ENCODE data around the gene RABGGTA. TPM values are rescaled to one million over a fixed set of nuclear protein-coding genes. Genes with fewer than 3 reads are reported as not detected.

The RABGGTA gene
- total RNA-seq, 1 experiment from 2014 or later: 25.6 TPM

GRCh38 chr14:24252289-24253124, 18.9 kb downstream of the RABGGTA start:
- no peak overlapping the region for H3K56ac ChIP-seq (ENCODE audit: insufficient read length, low read depth, low read length)
- H4K8ac ChIP-seq (replicated peaks; ENCODE audit: insufficient read length, low read depth, low read length): no peak overlapping the region
- H3K23ac ChIP-seq (ENCODE audit: insufficient read length, low read depth, low read length): no peak overlapping the region
- WGBS (ENCODE audit: extremely low coverage, insufficient read length, low lambda C conversion rate): no CpG with 5 or more reads among the region's 11 CpGs
- Mint-ChIP-seq H3K4me3 (no peak overlapping the region), H3K27me3 (ENCODE audit: low read depth) (no peaks in the 10 kb centered on the region; the same call in 1 of the 2 replicates), H3K27ac (no peak overlapping the region; a peak in 1 of 7 replicates), H3K9me3 (no peaks in the 10 kb centered on the region), H3K4me1 (no peaks in the 10 kb centered on the region), H3K36me3 (ENCODE audit: insufficient read depth in 1 of 3, low read depth in 3 of 3) (no peaks in the 10 kb centered on the region)
- no peaks in the 10 kb centered on the region for H3K9me3 ChIP-seq (ENCODE audit: control insufficient read depth, low read depth, low read length)
- no peak overlapping the region for H3K14ac ChIP-seq (ENCODE audit: insufficient read depth, low read length)
- H3K9ac ChIP-seq (ENCODE audit: extremely low read depth, insufficient read length, low read length): no peak overlapping the region
- H2AK5ac ChIP-seq (ENCODE audit: insufficient read length, low read length): no peak overlapping the region
- no peak overlapping the region for H2BK15ac ChIP-seq (ENCODE audit: low read depth, low read length)
- H4K20me1 ChIP-seq (ENCODE audit: control insufficient read depth, insufficient read depth, insufficient read length): no peaks in the 10 kb centered on the region
- no peak overlapping the region for H3K18ac ChIP-seq (ENCODE audit: insufficient read length, low read depth, low read length)
- H2BK20ac ChIP-seq (ENCODE audit: low read depth, low read length, poor library complexity, severe bottlenecking): no peak overlapping the region
- no peak for DNase-seq
- H3T11ph ChIP-seq (ENCODE audit: low read length): no peak overlapping the region
- H2BK120ac ChIP-seq (ENCODE audit: low read depth, low read length, poor library complexity, severe bottlenecking): no peak overlapping the region
- H3K79me2 ChIP-seq (ENCODE audit: insufficient read depth, low read length): no peaks in the 10 kb centered on the region
- H3K4ac ChIP-seq (ENCODE audit: low read depth, low read length): no peak overlapping the region
- no peak overlapping the region for H2BK5ac ChIP-seq (ENCODE audit: insufficient read length, low read length)
- no peaks in the 10 kb centered on the region for H3K4me1 ChIP-seq (ENCODE audit: insufficient read depth, low read length)
- no peak overlapping the region for H2BK12ac ChIP-seq (ENCODE audit: insufficient read length, low read depth, low read length)
- no peak overlapping the region for H3K4me2 ChIP-seq (ENCODE audit: insufficient read depth, insufficient read length, low read length)
- no peak overlapping the region for H2AFZ ChIP-seq (ENCODE audit: low read length)
- H4K91ac ChIP-seq (ENCODE audit: insufficient read length, low read depth, low read length): no peak overlapping the region
- H3K23me2 ChIP-seq (ENCODE audit: insufficient read length, low read depth, low read length, poor library complexity, severe bottlenecking): no peaks in the 10 kb centered on the region
- TF ChIP-seq CTCF (conservative IDR thresholded peaks at IDR 0.05): no peak
- no peaks in the 10 kb centered on the region for H3K79me1 ChIP-seq (ENCODE audit: insufficient read depth, low read depth, low read length, poor library complexity, severe bottlenecking)
- no peak overlapping the region for H3K27ac ChIP-seq (ENCODE audit: insufficient read length, low read depth, low read length)
- no peaks in the 10 kb centered on the region for H3K27me3 ChIP-seq (ENCODE audit: insufficient read depth, low read length)
- no peak overlapping the region for H4K5ac ChIP-seq (ENCODE audit: insufficient read length, low read depth, low read length)

Measured in H9 (cell line).